ENCODE measurements around the gene TNFSF4.
"Not testable (repeated sequence)": the region's sequence is repeated elsewhere in the genome, so short reads cannot be mapped to it uniquely, and the experiment has no call there.

Gene TNFSF4

GRCh38 chr1:173241528-173242347 lies 34.6 kb upstream of the TNFSF4 start:
- H3K9ac ChIP-seq (ENCODE audit: insufficient read length) = no peak overlapping the region
- H3K4me3 ChIP-seq = no peak overlapping the region
- DNase-seq (ENCODE audit: low read depth, low spot score) = no peak
- H3K36me3 ChIP-seq (ENCODE audit: insufficient read depth, low read length) = no peaks in the 10 kb centered on the region
- TF ChIP-seq EZH2 (IDR thresholded peaks at IDR 0.05) = no peak
- no peak for TF ChIP-seq POLR2AphosphoS5 (IDR thresholded peaks at IDR 0.05; ENCODE audit: borderline replicate concordance, low read depth, low read length)
- TF ChIP-seq FOXP2 (optimal IDR thresholded peaks at IDR 0.05; ENCODE audit: control extremely low read depth, extremely low read length, insufficient read depth) = no peak
- H3K9me3 ChIP-seq (ENCODE audit: low read depth, low read length) = no peaks in the 10 kb centered on the region
- H3K27ac ChIP-seq = no peak overlapping the region

- Histone ChIP-seq H3K36me3 (ENCODE audit: insufficient read depth, low read length) (no peaks in the 10 kb centered on the region), H3K9me3 (ENCODE audit: low read depth, low read length) (no peaks in the 10 kb centered on the region), H3K4me3 (no peak overlapping the region), H3K9ac (ENCODE audit: insufficient read length) (no peak overlapping the region), H3K27ac (no peak overlapping the region)
- no peak for TF ChIP-seq FOXP2 (optimal IDR thresholded peaks at IDR 0.05; ENCODE audit: control extremely low read depth, extremely low read length, insufficient read depth)
- DNase-seq (ENCODE audit: low read depth, low spot score) = no peak
Observed at GRCh38 chr1:173240609-173241008, 33.5 kb upstream of the TNFSF4 start.

- Histone ChIP-seq H3K27ac (no peak overlapping the region), H3K4me3 (no peak overlapping the region), H3K36me3 (ENCODE audit: insufficient read depth, low read length) (no peaks in the 10 kb centered on the region), H3K9ac (ENCODE audit: insufficient read length) (no peak overlapping the region), H3K9me3 (ENCODE audit: low read depth, low read length) (no peaks in the 10 kb centered on the region)
- TF ChIP-seq POLR2AphosphoS5 (IDR thresholded peaks at IDR 0.05; ENCODE audit: borderline replicate concordance, low read depth, low read length) (no peak), EZH2 (IDR thresholded peaks at IDR 0.05) (no peak), FOXP2 (optimal IDR thresholded peaks at IDR 0.05; ENCODE audit: control extremely low read depth, extremely low read length, insufficient read depth) (no peak)
- no peak for DNase-seq (ENCODE audit: low read depth, low spot score)
Observed at GRCh38 chr1:173239058-173239457, 31.9 kb upstream of the TNFSF4 start.

GRCh38 chr1:173234899-173235298 lies 27.8 kb upstream of the TNFSF4 start:
- no peak overlapping the region for H3K9ac ChIP-seq (ENCODE audit: insufficient read length)
- TF ChIP-seq POLR2AphosphoS5 (IDR thresholded peaks at IDR 0.05; ENCODE audit: borderline replicate concordance, low read depth, low read length) (no peak), EZH2 (IDR thresholded peaks at IDR 0.05) (no peak), FOXP2 (optimal IDR thresholded peaks at IDR 0.05; ENCODE audit: control extremely low read depth, extremely low read length, insufficient read depth) (no peak)
- no peak overlapping the region for H3K27ac ChIP-seq
- DNase-seq (ENCODE audit: low read depth, low spot score) = no peak
- H3K9me3 ChIP-seq (ENCODE audit: low read depth, low read length) = no peaks in the 10 kb centered on the region
- H3K36me3 ChIP-seq (ENCODE audit: insufficient read depth, low read length) = no peaks in the 10 kb centered on the region
- H3K4me3 ChIP-seq = no peak overlapping the region

GRCh38 chr1:173234434-173234833 lies 27.3 kb upstream of the TNFSF4 start:
- H3K4me3 ChIP-seq; DNase-seq (ENCODE audit: low read depth, low spot score); H3K27ac ChIP-seq; H3K9me3 ChIP-seq (ENCODE audit: low read depth, low read length); H3K9ac ChIP-seq (ENCODE audit: insufficient read length); H3K36me3 ChIP-seq (ENCODE audit: insufficient read depth, low read length): not testable (repeated sequence)

GRCh38 chr1:173229031-173229430 lies 21.9 kb upstream of the TNFSF4 start:
- not testable (repeated sequence) for H3K27ac ChIP-seq; DNase-seq (ENCODE audit: low read depth, low spot score)

GRCh38 chr1:173224949-173225348 lies 17.8 kb upstream of the TNFSF4 start:
- H3K9me3 ChIP-seq (ENCODE audit: low read depth, low read length) = no peaks in the 10 kb centered on the region
- no peak for DNase-seq (ENCODE audit: low read depth, low spot score)
- TF ChIP-seq EZH2 (IDR thresholded peaks at IDR 0.05) = no peak
- no peak for TF ChIP-seq POLR2AphosphoS5 (IDR thresholded peaks at IDR 0.05; ENCODE audit: borderline replicate concordance, low read depth, low read length)
- H3K4me3 ChIP-seq = no peak overlapping the region
- H3K36me3 ChIP-seq (ENCODE audit: insufficient read depth, low read length) = no peaks in the 10 kb centered on the region
- H3K9ac ChIP-seq (ENCODE audit: insufficient read length) = no peak overlapping the region
- H3K27ac ChIP-seq = no peak overlapping the region

More at GRCh38 chr1:173229031-173229430, 21.9 kb upstream of the TNFSF4 start:
- not testable (repeated sequence) for H3K4me3 ChIP-seq; H3K9ac ChIP-seq (ENCODE audit: insufficient read length); H3K36me3 ChIP-seq (ENCODE audit: insufficient read depth, low read length); H3K9me3 ChIP-seq (ENCODE audit: low read depth, low read length)

- no peak overlapping the region for H3K4me3 ChIP-seq
- no peaks in the 10 kb centered on the region for H3K9me3 ChIP-seq (ENCODE audit: low read depth, low read length)
- H3K36me3 ChIP-seq (ENCODE audit: insufficient read depth, low read length) = no peaks in the 10 kb centered on the region
- TF ChIP-seq EZH2 (IDR thresholded peaks at IDR 0.05) = no peak
- TF ChIP-seq POLR2AphosphoS5 (IDR thresholded peaks at IDR 0.05; ENCODE audit: borderline replicate concordance, low read depth, low read length) = no peak
- no peak for TF ChIP-seq FOXP2 (optimal IDR thresholded peaks at IDR 0.05; ENCODE audit: control extremely low read depth, extremely low read length, insufficient read depth)
- no peak overlapping the region for H3K27ac ChIP-seq
- peak; percentile 40 for DNase-seq (ENCODE audit: low read depth, low spot score)
- no peak overlapping the region for H3K9ac ChIP-seq (ENCODE audit: insufficient read length)
Observed at GRCh38 chr1:173224280-173224892, 17.3 kb upstream of the TNFSF4 start.

- H3K27ac ChIP-seq = no peak overlapping the region
- no peak for DNase-seq (ENCODE audit: low read depth, low spot score)
- H3K9ac ChIP-seq (ENCODE audit: insufficient read length) = no peak overlapping the region
- no peaks in the 10 kb centered on the region for H3K36me3 ChIP-seq (ENCODE audit: insufficient read depth, low read length)
- H3K4me3 ChIP-seq = no peak overlapping the region
- H3K9me3 ChIP-seq (ENCODE audit: low read depth, low read length) = no peaks in the 10 kb centered on the region
- no peak for TF ChIP-seq FOXP2 (optimal IDR thresholded peaks at IDR 0.05; ENCODE audit: control extremely low read depth, extremely low read length, insufficient read depth)
- TF ChIP-seq POLR2AphosphoS5 (IDR thresholded peaks at IDR 0.05; ENCODE audit: borderline replicate concordance, low read depth, low read length) = no peak
- TF ChIP-seq EZH2 (IDR thresholded peaks at IDR 0.05) = no peak
Observed at GRCh38 chr1:173223031-173223380, 15.9 kb upstream of the TNFSF4 start.

All from SK-N-MC (cell line).